Uterus (tissue), 4 donors: ENCODE results near the gene SLC35F6. TPM values are rescaled to one million over a fixed set of nuclear protein-coding genes. Genes with fewer than 3 reads are reported as not detected.

ENCODE experiments used
- DNase-seq, 2 donors: peaks; one replicate each; pipeline ENCODE4 v3.0.0-alpha.2; 2019 to 2020
- H3K27ac ChIP-seq, 2 donors: fragments of 200-600 bp; sonication (generic); 1 replicate in 1 of 2; 2 replicates in 1 of 2; pipeline ENCODE4 v1.5.1; 2016 to 2018
- H3K27me3 ChIP-seq, 2 donors: fragments of 200-600 bp; sonication (generic); one replicate each; pipeline ENCODE4 v1.5.1; 2018 to 2019; ENCODE audit warnings: control low read depth in 1 of 2
- H3K36me3 ChIP-seq, 2 donors: fragments of 200-600 bp; sonication (generic); one replicate each; pipeline ENCODE4 v1.5.1; 2019; ENCODE audit warnings: control low read depth in 1 of 2
- H3K4me1 ChIP-seq, 2 donors: fragments of 200-600 bp; sonication (generic); one replicate each; pipeline ENCODE4 v1.5.1; 2018 to 2019; ENCODE audit warnings: control low read depth in 1 of 2
- H3K4me3 ChIP-seq, 2 donors: fragments of 200-600 bp; sonication (generic); 1 replicate in 1 of 2; 2 replicates in 1 of 2; pipeline ENCODE4 v1.5.1; 2018 to 2019; ENCODE audit warnings: mild to moderate bottlenecking in 1 of 2
- H3K9me3 ChIP-seq, 2 donors: fragments of 200-600 bp; sonication (generic); one replicate each; pipeline ENCODE4 v1.5.1; 2019; ENCODE audit warnings: control low read depth in 1 of 2
- POLR2A ChIP-seq, 2 donors: fragments of 450-650 bp; IDR thresholded peaks; one replicate each; pipeline ENCODE4 v1.6.1; 2016; ENCODE audit warnings: antibody characterized with exemption in 2 of 2, mild to moderate bottlenecking in 1 of 2, moderate library complexity in 1 of 2
- intact Hi-C: fragments of 100-400 bp; cut with DNase I; formaldehyde crosslinking; loops from one replicate; pipeline ENCODE4 v1.15.1; 2023; ENCODE audit warnings: low total_unique reads
- total RNA-seq, 4 donors: library from RNA; depleted of rRNA in 3 of 4; stranded (reverse); fragments of >200 nt in 3 of 4; gene quantifications; one replicate each; pipeline versions ENCODE4 v1.1.0 to v1.2.4, GENCODE V29; 2014 to 2023
- TF ChIP-seq, protein P1 (sequence below), 4 experiments: fragments of 200-600 bp in 2 of 4; fragments of 450-650 bp in 2 of 4; sonication (generic) in 2 of 4; IDR thresholded peaks; one replicate each; pipeline ENCODE4 v1.5.1; 2016 to 2019; ENCODE audit warnings: antibody characterized with exemption in 4 of 4, mild to moderate bottlenecking in 2 of 4, moderate library complexity in 1 of 4
- donor health status: DM: yes; HTN: yes; CAD: no.

SLC35F6 gene
- total RNA-seq, 4 donors from 2014 or later = 8.2 to 44.2 (median 18.5) TPM

DNA sequence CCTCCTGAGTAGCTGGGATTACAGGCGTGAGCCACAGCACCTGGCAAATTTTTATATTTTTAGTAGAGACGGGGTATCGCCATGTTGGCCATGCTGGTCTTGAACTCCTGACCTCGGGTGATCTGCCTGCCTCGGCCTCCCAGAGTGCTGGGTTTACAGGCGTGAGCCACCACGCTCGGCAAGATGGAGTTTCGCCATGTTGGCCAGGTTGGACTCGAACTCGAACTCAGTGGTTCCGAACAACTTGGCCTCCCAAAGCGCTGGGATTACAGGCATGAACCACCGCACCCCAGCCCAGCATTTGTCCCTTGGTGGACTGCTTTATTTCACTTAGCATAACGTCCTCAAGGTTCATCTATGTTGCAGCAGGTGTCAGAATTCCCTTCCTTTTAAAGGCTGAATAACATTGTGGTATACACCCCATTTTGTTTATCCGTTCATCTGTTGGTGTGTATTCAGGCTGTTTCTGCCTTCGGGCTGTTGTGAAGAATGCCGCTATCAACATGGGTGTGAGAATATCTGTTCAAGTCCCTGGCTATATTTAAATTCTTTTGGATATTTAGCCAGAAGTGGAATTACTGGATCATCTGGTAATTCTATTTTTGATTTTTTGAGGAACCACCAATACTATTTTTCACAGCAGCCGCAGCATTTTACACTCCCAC, 20.6 kb downstream of the SLC35F6 start:
- no peak overlapping the region for H3K27ac ChIP-seq
- H3K4me3 ChIP-seq = no peak overlapping the region
- no peaks in the 10 kb centered on the region for H3K9me3 ChIP-seq
- peaks cover 0 to 3% of the 10 kb centered on the region in 2 donors for H3K27me3 ChIP-seq
- no peaks in the 10 kb centered on the region for H3K4me1 ChIP-seq
- H3K36me3 ChIP-seq = no peaks in the 10 kb centered on the region
- DNase-seq = no peak
- TF ChIP-seq POLR2A (IDR thresholded peaks at IDR 0.05) = no peak
- TF ChIP-seq, protein P1, sequence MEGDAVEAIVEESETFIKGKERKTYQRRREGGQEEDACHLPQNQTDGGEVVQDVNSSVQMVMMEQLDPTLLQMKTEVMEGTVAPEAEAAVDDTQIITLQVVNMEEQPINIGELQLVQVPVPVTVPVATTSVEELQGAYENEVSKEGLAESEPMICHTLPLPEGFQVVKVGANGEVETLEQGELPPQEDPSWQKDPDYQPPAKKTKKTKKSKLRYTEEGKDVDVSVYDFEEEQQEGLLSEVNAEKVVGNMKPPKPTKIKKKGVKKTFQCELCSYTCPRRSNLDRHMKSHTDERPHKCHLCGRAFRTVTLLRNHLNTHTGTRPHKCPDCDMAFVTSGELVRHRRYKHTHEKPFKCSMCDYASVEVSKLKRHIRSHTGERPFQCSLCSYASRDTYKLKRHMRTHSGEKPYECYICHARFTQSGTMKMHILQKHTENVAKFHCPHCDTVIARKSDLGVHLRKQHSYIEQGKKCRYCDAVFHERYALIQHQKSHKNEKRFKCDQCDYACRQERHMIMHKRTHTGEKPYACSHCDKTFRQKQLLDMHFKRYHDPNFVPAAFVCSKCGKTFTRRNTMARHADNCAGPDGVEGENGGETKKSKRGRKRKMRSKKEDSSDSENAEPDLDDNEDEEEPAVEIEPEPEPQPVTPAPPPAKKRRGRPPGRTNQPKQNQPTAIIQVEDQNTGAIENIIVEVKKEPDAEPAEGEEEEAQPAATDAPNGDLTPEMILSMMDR (IDR thresholded peaks at IDR 0.05) = no peak
- intact Hi-C loops = no loop called here

GRCh38 chr2:26785431-26786206, 21.5 kb downstream of the SLC35F6 start, which contains the start of gene CENPA:
TSS of gene CENPA (plus strand) at chr2:26786056. CDS start at chr2:26786197, 141 bp downstream.
- no peaks in the 10 kb centered on the region for H3K36me3 ChIP-seq
- H3K4me3 ChIP-seq = peak within 1 kb of the TSS; percentile 32 to 70
- no peaks in the 10 kb centered on the region for H3K9me3 ChIP-seq
- peaks cover 0 to 3% of the 10 kb centered on the region in 2 donors for H3K27me3 ChIP-seq
- TF ChIP-seq POLR2A (IDR thresholded peaks at IDR 0.05) = no peak
- TF ChIP-seq, protein P1 (IDR thresholded peaks at IDR 0.05) = peak; percentile 21 to 51 (median 42)
- intact Hi-C loops = no loop called here
- DNase-seq = peak; percentile 97 to 98
- peak within 1 kb of the TSS; percentile 19 to 36 for H3K27ac ChIP-seq
- H3K4me1 ChIP-seq = no peaks in the 10 kb centered on the region

- H3K36me3 ChIP-seq = no peaks in the 10 kb centered on the region
- no peak for DNase-seq
- TF ChIP-seq, protein P1 (IDR thresholded peaks at IDR 0.05) = no peak
- no peak for TF ChIP-seq POLR2A (IDR thresholded peaks at IDR 0.05)
- intact Hi-C loops = no loop called here
- H3K4me1 ChIP-seq = no peaks in the 10 kb centered on the region
- no peaks in the 10 kb centered on the region for H3K9me3 ChIP-seq
- H3K4me3 ChIP-seq = peak overlapping the region; percentile 30 to 70
- H3K27me3 ChIP-seq = peaks cover 0 to 3% of the 10 kb centered on the region in 2 donors
- no peak overlapping the region for H3K27ac ChIP-seq
Observed at GRCh38 chr2:26786207-26787028, 22.3 kb downstream of the SLC35F6 start.

GRCh38 chr2:26792720-26793119, 28.6 kb downstream of the SLC35F6 start:
- no peaks in the 10 kb centered on the region for H3K36me3 ChIP-seq
- no peak overlapping the region for H3K27ac ChIP-seq
- TF ChIP-seq, protein P1 (IDR thresholded peaks at IDR 0.05) = no peak
- no peak for TF ChIP-seq POLR2A (IDR thresholded peaks at IDR 0.05)
- H3K4me1 ChIP-seq = no peaks in the 10 kb centered on the region
- no peaks in the 10 kb centered on the region for H3K9me3 ChIP-seq
- intact Hi-C loops = no loop called here
- no peak for DNase-seq
- H3K4me3 ChIP-seq = no peak overlapping the region
- H3K27me3 ChIP-seq = peaks cover 0 to 3% of the 10 kb centered on the region in 2 donors
